DMS53 (cell line): ENCODE results near the gene LBP.
"Not testable (repeated sequence)": the region's sequence is repeated elsewhere in the genome, so short reads cannot be mapped to it uniquely, and the experiment has no call there.

Experiments used
- DNase-seq: peaks from one replicate; lab custom pipeline; 2025; lab: John Stamatoyannopoulos, UW

LBP gene

GRCh38 chr20:38402089-38402488, 55.8 kb downstream of the LBP start:
- DNase-seq = no peak

- DNase-seq = no peak
Observed at GRCh38 chr20:38402816-38403215, 56.5 kb downstream of the LBP start.

GRCh38 chr20:38404016-38404415, 57.7 kb downstream of the LBP start:
- DNase-seq = no peak

DNA sequence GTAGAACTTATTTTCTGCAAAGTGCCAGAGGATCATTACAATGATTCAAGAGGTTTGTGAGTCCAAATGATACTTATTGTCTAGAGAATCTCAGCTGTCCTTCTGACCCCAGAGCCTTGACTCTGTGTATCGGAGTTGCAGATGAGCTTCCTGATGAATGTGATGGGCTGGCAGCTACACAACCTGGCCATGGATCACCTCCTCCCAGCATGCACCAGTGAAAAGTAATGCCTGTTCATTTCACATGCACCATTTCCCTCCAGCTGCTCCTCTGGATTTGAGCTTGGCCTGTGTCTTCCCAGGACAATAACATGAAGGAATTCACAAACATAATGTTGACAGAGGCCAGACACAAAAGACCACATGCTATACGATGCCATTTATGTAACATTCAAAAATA, 58.9 kb downstream of the LBP start:
- DNase-seq = no peak

- DNase-seq = no peak
Observed at GRCh38 chr20:38406476-38406875, 60.2 kb downstream of the LBP start.

DNA sequence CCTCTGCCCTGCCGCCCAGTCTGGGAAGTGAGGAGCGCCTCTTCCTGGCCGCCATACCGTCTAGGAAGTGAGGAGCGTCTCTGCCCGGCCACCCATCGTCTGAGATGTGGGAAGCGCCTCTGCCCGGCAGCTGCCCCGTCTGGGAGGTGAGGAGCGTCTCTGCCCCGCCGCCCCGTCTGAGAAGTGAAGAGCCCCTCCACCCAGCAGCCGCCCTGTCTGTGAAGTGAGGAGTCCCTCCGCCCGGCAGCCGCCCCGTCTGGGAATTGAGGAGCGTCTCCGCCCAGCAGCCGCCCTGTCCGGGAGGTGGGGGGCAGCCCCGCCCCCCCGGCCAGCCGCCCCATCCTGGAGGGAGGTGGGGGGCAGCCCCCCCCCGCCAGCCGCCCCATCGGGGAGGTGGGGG, 61.0 kb downstream of the LBP start:
- DNase-seq = no peak

DNA sequence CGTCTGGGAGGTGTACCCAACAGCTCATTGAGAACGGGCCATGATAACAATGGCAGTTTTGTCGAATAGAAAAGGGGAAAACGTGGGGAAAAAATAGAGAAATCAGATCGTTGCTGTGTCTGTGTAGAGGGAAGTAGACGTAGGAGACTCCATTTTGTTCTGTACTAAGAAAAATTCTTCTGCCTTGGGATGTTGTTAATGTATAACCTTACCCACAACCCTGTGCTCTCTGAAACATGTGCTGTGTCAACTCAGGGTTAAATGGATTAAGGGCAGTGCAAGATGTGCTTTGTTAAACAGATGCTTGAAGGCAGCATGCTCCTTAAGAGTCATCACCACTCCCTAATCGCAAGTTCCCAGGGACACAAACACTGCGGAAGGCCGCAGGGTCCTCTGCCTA, 61.5 kb downstream of the LBP start:
- DNase-seq = not testable (repeated sequence)

DNA sequence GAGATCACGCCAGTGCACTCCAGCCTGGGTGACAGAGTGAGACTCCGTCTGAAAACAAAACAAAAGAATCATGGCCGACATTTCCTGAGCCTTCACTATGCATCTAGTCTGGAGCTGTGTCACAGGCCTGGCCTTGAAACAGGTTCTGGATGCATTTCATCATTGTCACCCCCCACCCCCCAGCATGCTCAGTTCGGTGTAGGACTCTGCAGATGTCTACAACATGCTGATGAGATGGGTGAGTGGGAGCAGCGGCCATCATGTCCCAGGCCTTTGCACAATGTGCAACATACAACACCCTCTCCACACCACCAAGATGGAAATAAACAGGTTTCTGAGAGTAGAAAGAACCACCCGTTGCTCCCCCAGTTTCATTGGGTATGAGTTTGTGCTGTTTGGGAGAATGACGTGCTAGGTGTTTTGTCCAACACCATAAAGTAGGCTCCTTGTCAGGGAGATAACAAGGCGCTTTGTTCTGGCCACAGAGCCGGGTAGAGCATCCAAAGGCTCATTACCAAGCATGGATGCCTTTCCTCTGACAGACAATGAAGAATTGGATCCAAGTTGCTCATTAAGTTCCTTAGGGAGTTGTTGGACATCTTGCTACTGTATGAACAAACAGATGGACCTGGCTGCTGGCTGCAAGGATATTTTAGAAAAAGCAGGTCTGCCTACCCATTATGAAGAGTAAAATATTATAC, 66.7 kb downstream of the LBP start:
- no peak for DNase-seq

DNA sequence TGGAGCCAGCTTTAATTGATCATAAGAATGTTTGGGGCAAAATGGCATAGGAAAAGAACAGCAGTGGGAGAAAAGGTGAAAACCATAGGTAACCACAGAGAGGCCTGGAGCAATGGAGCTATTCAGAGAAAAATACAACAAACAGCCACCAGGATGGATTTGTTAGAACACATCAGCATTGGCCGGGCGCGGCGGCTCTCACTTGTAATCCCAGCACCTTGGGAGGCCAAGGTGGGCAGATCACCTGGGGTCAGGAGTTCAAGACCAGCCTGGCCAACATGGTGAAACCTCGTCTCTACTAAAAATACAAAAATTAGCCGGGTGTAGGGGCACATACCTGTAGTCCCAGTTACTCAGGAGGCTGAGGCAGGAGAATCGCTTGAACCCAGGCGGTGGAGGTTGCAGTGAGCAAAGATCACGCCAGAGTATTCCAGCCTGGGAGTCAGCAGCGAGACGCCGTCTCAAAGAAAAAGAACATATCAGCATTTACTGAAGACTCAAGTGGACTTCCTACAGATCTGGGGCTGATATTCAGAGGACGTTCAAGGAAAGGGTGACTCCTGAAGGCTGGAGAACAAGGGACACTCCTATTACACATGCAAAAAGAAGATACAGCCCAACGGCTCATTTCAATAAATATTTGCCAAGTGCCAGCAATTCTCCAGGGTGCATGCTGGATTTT, 68.6 kb downstream of the LBP start:
- DNase-seq = no peak

DNA sequence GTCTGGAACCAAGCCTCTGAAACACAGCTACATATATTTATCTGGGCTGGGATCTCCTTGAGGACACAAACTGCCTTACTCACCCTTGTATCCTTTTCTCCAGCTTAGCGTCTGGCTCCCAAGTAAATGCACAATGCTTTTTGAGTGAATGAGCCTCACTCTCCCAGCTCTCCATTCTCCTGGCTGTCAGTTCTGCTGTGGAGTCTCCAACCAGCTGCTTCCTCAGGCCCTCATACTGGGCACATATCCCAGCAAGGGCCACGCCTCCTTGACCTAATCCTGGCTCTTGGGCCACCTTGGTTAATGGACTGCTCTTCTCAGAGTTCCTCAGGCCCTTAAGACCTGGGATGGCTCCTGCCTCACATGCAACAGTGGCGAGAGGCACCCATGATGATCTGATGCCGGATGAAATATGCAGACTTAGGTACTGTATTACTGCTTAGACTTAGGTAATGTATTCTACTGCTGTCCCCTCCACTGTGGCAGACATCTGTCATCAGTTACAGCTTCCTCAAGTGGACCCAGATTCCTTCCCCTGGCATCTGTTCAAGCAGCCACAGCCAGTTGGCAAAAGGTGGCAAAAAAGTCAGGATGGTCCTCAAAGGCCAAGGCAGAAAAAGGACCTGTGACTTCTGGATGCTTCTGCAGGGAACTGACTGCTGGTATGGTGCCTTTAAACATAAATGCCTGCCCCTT, 72.4 kb downstream of the LBP start:
- peak; percentile 46 for DNase-seq

GRCh38 chr20:38420388-38421085, 74.3 kb downstream of the LBP start:
- DNase-seq = no peak

DNA sequence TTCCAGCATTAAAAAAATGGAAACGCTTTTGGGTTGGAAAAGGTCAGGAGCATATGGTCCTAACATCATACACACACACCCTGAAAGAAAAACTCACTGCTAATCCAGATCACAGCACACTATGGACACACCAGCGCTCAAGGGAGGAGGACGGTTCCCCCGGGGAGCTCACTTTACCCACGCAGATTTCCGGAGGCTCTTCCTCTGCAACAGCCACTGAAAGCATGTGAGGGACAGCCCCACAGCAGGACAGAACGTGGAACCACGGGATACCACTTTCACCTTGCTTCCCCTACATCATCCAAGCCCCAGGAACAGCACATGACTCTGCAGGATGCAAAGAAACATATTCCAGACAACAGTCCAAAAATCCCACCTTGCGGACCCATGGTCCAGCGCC, 75.6 kb downstream of the LBP start:
- no peak for DNase-seq

- no peak for DNase-seq
Observed at GRCh38 chr20:38423541-38423940, 77.3 kb downstream of the LBP start.

- DNase-seq = peak; percentile 35
Observed at GRCh38 chr20:38424401-38424800, 78.1 kb downstream of the LBP start.

GRCh38 chr20:38426006-38426897, 80.0 kb downstream of the LBP start:
- DNase-seq = peak; percentile 28
